HepG2 (cell line): ENCODE measurements around the gene MTCL1.

Experiments used
- NFE2 ChIP-seq: sonication (generic); formaldehyde crosslinking; IDR thresholded peaks from 2 replicates; pipeline ENCODE4 v1.4.0; 2020; ENCODE audit warnings: missing genetic modification reagents
- ZFP90 ChIP-seq: sonication (generic); formaldehyde crosslinking; IDR thresholded peaks from 2 replicates; pipeline ENCODE4 v1.8.0; 2022; ENCODE audit warnings: missing genetic modification reagents, mild to moderate bottlenecking, inconsistent platforms, borderline replicate concordance
- ZNF138 ChIP-seq: sonication (generic); formaldehyde crosslinking; IDR thresholded peaks from 2 replicates; pipeline ENCODE4 v1.5.0; 2020; ENCODE audit warnings: mild to moderate bottlenecking, low read depth, missing genetic modification reagents
- TF ChIP-seq, protein P1 (sequence below): sonication (generic); formaldehyde crosslinking; IDR thresholded peaks from 2 replicates; pipeline ENCODE4 v1.5.0; 2020; ENCODE audit warnings: mild to moderate bottlenecking, missing genetic modification reagents, moderate library complexity

DNA sequence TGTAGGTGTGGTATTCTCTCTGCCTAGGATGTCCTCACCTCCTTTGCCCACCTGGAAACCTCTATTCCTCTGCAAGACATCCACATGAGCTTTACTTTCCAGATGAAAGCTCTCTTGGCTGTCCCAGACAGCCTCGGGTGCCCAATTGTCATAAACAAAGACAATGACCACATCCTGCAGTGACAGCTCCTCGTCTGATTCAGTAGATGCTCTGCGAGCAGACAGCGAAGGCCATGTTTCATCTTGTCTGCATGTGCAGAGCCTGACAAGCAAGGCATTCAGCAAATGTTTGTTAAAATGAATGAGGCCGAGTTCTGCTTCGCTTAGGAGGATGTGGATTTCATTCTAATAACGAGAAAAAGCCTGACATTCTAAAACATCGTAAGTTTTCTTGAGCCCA, 150.9 kb downstream of the MTCL1 start:
- TF ChIP-seq ZNF138 = no peak
- no peak for TF ChIP-seq NFE2 (CRISPR knock-in tag)
- TF ChIP-seq ZFP90 = no peak
- TF ChIP-seq, protein P1, sequence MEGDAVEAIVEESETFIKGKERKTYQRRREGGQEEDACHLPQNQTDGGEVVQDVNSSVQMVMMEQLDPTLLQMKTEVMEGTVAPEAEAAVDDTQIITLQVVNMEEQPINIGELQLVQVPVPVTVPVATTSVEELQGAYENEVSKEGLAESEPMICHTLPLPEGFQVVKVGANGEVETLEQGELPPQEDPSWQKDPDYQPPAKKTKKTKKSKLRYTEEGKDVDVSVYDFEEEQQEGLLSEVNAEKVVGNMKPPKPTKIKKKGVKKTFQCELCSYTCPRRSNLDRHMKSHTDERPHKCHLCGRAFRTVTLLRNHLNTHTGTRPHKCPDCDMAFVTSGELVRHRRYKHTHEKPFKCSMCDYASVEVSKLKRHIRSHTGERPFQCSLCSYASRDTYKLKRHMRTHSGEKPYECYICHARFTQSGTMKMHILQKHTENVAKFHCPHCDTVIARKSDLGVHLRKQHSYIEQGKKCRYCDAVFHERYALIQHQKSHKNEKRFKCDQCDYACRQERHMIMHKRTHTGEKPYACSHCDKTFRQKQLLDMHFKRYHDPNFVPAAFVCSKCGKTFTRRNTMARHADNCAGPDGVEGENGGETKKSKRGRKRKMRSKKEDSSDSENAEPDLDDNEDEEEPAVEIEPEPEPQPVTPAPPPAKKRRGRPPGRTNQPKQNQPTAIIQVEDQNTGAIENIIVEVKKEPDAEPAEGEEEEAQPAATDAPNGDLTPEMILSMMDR (CRISPR knock-in tag) = no peak
